Fibroblast of gingiva (primary cell): Measurements from ENCODE around the gene L3MBTL1.
"Not testable (repeated sequence)": the region's sequence is repeated elsewhere in the genome, so short reads cannot be mapped to it uniquely, and the experiment has no call there.

Experiments used
- DNase-seq: peaks from one replicate; pipeline ENCODE4 v3.0.0-alpha.2; 2011; ENCODE audit warnings: low read depth

L3MBTL1 gene

DNA sequence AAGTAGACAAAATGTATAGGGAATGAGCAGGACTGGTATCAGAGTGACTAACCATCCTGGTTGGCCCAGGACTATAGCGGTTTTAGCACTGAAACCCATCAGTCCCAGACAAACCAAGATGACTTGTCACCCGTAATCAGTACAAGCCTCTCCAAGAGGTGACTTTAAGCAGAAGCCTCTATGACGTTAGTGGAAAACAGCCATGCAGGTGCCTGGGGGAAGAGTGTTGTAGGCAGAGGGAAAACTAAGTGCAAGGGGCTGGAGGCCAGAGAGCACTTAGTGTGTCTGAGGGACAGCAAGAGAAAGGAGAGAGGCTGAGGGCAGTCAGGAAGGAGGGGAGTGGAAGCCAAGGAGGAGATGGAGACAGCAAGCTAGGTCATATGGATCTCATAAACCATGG lies 53.5 kb downstream of the L3MBTL1 start:
- no peak for DNase-seq

DNA sequence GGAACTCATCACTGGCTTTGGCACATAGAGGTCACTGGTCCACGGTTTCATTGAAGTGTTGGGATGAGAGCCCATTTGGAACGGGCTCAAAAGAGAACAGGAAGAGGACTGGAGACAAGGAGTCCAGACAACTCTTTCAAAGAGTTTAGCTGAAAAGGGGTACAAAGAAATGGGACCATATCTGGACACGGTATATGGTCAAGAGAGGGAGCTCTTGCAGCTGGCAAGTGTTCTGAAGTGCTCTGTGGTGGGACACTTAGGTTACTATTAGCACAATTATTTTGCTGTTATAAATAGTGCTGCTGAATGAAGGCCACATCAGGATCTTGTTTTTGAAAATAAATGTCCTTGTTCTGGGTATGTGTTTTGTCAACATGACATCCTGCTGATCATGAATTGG lies 55.9 kb downstream of the L3MBTL1 start:
- no peak for DNase-seq

DNA sequence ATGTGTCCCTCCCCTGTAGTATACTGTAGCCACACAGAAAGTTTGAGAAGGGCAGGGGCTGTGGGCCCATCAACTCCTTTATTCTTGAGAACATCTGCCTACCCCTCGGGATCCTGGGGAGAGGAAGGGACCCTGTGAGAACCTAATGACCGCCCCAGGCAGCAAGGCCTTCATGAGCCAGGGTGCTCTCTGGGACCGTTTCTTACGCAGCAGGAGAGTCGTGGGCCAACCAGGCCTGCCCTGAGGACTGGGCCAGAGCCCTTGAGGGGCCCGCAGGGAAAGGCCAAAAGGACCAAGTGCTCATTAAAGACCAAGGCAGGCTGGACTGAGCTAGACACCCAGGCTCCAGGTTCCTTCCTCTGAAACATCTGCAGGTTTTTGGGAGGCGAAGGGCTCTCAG lies 56.5 kb downstream of the L3MBTL1 start:
- no peak for DNase-seq

DNA sequence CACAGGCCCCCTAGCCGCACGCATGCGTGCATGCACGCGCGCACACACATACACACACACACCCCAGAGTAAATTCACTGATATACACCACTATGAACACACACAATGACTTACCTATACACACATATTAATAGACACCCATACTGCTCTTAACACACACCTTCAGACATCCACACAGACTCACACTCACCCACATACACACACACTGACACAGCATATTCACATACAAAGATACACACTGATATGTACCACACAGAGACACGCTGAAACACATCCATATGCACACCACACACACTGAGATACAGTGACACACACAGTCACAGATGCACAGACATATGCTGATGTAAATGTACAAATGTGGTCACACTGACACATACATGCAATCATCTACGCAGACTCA lies 57.0 kb downstream of the L3MBTL1 start:
- DNase-seq: no peak

DNA sequence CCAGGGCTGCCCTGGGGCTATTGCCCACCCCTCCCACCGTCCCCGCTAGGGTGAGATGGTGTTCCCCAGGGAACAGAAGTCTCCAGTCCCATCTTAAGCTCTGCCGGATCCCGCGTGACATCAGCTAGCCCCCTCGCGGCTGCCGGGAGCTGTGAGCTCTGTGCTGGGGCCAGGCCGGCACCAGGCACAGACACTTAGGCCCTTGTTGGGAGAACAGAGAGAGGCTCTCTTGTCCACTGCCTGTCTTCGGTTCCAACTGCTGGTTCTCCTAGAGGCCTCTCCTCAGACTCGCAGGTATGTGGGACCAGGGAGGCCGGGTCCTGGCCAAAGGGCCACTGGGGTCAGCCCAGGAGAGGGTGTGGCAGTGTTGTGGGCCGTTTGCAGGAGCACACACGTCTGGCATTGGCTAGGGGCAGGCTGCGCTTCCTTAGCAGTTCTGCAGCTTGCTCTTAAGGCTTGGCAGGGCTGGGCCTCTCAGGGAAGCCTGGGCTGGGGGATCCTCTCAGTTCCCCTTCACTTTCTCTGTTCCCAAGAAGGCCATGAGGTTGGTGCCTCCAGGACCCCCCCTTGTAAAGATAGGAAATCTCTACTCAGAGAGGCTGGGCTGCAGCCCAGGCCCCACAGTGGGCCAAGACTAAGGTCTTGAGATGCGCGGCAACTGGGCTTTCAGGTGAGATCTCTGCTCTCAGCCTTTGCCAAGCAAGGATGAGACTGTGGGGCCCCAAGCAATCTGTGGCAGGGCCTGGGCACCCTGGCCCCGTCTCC lies 57.7 kb downstream of the L3MBTL1 start:
- DNase-seq: no peak

DNA sequence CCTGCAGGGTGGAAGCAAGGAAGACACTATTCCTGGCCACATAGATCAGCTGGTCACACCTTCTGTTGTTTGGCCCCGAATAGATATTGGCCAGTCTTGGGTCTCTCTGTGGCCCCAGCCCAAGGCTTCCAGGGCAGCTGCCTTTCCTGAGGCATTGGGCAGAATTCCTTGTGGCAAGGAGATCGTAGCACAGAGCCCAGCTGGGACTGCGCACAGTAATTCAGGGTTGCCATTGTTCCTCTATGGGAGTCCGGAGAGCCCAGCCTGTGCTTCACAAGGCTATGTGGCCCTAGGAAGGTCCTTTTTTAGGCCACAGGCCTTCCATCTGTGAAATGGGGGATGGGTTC lies 58.2 kb downstream of the L3MBTL1 start:
- no peak for DNase-seq

DNA sequence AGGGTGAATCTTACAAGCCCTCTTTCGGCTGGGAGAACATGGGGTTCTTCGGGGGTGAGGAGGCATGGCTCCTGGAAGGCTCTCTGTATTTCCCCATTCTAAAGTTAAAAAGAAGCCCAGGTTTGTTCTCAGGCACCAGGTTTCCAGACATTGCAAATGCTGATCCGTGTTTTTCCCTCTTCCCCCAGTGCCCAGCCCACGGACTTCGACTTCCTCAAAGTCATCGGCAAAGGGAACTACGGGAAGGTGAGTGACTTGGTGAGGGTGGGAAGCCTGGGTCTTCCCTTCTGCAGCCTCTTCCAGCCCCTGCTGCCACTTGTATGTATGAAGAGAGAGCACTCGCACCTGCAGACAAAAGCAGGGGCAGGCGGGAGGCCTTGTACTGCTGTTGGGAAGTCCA lies 60.0 kb downstream of the L3MBTL1 start:
- no peak for DNase-seq

DNA sequence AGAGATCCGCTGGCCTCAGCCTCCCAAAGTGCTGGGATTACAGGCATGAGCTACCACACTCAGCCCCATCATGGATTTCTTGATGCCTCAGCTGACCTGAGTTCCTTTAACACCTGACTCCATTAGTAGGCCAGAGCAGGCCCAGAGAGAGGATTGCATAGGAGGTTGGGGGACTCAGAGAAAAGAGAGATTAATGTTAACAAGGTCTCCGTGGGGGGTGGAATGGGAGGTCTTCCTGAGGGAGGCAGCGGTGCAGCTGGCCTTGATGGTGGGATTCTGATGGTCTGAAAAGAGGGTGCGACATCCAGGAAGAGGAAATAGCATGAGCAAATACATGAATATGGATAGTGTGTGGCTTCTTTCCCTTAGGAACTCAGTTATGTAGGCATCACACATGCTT lies 61.2 kb downstream of the L3MBTL1 start:
- no peak for DNase-seq

DNA sequence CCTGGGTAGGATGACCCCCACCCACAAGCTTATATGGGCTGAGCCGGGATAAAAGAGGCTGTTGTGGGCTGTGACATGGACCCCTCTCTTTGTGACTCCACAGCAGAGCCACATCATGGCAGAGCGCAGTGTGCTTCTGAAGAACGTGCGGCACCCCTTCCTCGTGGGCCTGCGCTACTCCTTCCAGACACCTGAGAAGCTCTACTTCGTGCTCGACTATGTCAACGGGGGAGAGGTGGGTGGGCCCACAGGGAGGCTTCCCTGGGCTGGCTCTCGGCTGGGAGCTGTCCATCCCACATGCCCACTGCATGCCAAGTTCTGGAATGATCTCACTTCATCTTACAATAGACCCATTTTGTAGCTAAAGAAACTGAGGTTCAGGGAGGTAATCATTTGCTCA lies 61.8 kb downstream of the L3MBTL1 start:
- DNase-seq: no peak

DNA sequence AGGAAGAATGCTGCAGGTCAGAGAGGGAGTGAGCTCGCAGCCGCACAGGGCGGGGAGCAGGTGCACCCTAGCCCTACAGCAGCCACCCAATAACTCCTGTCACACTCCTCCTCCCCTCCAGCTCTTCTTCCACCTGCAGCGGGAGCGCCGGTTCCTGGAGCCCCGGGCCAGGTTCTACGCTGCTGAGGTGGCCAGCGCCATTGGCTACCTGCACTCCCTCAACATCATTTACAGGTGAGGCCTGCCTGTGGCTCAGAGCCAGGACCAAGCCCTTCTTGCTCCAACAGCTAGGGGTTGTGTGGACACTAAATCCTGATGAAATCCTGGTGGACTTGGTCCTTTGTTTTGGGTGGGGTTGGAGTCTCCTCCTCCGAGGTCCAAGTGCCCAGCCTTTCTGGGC lies 63.0 kb downstream of the L3MBTL1 start:
- DNase-seq: no peak

DNA sequence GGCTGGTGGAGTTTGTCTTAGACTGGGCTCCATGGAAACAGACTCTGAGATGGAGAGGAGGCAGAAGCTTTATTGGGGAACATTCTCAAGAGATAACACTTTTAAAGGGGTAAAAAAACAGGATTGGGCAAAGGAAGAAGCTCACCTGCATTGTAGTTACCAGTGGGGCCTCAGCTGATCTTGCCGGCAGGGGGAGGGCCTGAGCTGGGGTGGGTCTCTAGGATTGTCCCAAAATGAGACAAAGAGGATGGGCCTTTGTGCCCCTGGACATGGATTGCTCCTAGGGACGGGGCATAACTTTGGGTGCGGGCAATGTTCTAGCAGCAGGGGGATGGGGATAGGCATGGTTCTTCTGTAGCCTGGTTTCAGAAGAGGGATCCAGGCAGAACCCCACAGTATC lies 63.8 kb downstream of the L3MBTL1 start:
- no peak for DNase-seq

DNA sequence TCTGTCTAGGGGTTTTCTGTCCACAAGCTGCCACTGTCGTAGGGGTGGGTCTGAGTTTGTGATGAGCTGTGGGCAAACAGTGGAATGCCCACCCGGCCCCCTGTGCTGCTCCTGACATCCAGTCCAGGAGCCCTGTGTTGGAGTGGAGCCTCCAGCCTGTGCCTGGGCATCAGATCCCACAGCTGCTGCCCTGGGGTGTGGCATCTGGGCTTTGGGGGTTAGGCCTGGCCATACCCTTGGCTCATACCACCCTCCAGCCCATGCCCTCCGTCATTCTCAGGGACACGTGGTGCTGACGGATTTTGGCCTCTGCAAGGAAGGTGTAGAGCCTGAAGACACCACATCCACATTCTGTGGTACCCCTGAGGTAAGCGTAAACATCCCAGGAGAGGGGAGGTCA lies 64.3 kb downstream of the L3MBTL1 start:
- no peak for DNase-seq

DNA sequence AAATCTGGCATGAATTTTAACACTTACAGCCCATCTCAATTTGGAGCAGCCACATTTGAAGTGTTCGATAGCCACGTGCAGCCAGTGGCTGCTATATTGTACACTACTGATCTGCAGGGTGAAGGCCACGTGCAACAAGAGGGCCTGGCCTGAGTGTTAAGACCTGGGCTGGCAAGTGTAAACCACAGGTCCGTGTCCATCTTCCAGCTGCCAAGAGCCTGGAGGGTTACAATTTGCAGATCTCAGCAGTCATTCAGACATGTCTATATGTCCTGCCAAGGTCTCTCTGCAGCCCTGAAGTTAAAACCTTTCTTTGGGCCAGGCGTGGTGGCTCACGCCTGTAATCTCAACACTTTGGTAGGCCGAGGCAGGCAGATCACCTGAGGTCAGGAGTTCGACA lies 65.4 kb downstream of the L3MBTL1 start:
- DNase-seq: no peak

DNA sequence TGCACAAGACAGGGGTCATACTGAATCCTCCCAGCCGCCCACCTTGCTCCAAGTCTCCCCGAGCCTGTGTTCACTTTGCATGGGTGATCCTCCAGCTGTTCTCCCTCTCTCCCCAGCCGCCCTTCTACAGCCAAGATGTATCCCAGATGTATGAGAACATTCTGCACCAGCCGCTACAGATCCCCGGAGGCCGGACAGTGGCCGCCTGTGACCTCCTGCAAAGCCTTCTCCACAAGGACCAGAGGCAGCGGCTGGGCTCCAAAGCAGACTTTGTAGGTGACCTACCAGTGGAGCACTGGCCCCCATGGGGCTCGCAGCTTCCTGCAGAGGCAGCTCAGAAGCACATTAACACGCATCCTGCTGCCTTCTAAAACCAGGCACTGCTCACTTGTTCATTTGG lies 68.6 kb downstream of the L3MBTL1 start:
- no peak for DNase-seq

DNA sequence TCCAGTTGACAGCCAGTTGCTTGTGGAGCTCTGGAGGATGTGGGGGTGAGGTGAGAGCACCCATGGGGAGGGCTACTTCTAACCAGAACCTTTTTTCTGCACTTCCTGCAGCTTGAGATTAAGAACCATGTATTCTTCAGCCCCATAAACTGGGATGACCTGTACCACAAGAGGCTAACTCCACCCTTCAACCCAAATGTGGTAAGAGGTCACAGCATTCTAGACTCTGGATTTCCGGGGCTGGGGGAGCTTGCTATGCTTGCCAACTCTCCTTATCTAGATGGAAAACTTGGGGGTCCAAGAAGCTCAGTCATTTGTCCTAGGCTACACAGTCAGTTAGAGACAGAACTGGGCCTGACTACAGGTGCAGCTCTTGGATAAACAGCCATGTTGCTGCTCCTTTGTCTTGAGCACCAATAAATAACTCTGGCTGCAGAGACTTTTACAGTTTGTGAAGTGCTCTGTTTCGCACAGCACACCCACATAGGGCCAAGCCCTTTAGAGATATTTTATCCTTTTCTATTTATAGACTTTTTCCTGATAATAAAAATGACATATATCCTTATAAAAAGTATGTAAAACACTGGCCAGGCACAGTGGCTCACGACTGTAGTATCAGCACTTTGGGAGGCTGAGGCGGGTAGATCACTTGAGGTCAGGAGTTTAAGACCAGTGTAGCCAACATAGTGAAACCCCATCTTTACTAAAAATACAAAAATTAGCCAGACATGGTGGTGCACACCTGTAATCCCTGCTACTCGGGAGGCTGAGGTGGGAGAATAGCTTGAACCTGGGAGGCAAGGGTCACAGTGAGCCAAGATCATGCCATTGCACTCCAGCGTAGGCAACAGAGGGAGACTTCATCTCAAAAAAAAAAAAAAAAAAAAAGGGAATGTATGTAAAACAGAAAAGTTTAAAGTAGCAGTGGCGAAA lies 72.6 kb downstream of the L3MBTL1 start:
- no peak for DNase-seq

DNA sequence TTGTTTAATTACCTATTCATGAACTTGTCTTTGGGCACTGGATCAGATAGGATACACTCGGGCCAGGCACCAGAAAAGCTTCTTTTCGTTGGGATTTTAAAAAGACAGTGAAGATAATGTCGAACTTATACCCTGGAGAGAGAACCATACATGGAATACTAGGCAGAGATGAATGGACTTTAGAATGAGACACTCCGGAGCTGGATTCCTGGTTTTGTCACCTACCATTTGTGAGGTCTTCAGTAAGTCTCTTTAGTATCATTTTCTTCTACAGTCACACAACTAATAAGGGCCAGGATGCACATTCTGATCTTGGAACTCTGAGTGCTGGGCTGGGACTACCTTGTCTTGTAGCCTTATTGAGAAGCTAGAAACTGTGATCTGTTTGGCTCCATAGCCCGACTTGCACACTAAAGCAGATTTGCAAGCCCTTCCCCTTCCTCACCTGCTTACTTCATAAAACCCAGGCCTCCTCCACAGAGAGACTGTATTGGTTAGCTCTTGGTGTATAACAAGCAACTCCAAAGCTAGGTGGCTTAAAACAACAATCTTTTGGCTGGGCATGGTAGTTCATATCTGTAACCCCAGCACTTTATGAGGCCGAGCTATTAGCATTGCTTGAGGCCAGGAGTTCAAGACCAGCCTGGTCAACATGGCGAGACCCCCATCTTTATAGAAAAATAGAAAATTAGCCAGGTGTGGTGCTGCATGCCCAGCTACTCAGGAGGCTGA lies 75.8 kb downstream of the L3MBTL1 start:
- DNase-seq: no peak

DNA sequence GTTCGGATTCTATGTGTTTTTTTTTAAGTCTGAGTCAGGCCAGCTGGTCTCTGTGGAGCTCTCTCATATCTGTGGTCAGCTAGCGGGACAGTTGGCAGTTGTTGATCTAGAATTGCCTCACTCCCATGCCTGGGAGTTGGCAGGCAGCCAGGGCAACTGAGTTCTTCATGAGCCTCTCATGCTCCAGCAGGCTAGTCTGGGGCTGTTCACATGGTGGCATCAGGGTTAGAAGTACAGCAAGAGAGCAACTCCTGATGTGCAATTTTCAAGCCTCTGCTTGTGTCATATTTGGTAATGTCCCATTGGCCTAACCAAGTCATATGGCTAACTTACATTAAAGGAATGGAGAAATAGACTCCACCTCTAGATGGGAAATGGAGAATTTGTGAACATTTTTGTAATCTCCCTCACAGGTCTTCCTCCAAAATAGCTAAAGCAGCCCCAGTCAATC lies 76.5 kb downstream of the L3MBTL1 start:
- DNase-seq: peak; percentile 98

DNA sequence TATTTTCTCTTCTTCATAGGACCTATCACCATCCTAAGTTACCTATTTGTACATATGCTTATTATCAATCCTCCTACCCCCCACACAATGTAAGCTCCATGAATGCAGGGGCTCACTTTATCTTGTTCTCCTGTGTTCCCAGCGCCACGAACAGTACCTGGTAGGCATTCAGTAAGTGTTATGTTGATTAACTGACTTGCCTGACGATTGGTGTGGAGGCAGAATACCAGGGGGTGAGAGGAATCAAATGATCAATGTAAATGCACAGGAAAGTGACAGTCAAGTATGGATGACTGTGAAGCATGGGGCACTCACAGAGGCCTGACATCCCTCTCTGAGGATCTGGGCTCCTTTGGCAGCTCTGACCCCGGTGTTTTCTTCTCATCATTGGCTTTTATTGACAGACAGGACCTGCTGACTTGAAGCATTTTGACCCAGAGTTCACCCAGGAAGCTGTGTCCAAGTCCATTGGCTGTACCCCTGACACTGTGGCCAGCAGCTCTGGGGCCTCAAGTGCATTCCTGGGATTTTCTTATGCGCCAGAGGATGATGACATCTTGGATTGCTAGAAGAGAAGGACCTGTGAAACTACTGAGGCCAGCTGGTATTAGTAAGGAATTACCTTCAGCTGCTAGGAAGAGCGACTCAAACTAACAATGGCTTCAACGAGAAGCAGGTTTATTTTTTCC lies 77.1 kb downstream of the L3MBTL1 start:
- peak; percentile 67 for DNase-seq

DNA sequence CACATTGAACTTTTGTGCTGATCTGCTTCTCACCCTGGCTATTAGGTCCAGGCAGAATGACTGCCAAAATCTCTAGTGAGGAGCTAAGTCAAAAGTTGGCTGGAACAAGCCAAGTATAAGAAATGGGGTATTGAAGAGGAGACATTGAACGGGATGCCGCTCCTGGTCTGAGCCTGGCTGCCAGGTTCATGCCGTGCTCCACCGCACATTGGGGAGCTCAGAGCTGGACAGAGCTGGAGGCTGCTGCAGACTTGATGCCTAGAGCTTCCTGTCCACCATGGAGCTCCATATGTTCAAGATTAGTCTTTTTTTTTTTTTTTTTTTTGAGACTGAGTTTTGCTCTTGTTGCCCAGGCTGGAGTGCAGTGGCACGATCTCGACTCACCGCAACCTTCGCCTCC lies 79.1 kb downstream of the L3MBTL1 start:
- peak; percentile 31 for DNase-seq

DNA sequence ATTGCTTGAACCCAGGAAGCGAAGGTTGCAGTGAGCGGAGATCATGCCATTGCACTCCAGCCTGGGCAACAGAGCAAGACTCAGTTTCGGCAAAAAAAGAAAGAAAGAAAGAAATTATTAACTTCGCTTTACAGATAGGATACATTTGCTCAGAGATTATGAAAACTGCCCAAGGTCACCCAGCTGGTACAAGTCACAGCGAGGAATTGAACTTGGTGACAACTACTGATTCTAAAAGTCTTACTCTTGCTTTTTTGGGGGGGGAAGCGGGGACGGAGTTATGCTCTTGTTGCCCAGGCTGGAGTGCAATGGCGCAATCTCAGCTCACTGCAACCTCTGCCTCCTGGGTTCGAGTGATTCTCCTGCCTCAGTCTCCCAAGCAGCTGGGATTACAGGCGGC lies 81.0 kb downstream of the L3MBTL1 start:
- DNase-seq: not testable (repeated sequence)

DNA sequence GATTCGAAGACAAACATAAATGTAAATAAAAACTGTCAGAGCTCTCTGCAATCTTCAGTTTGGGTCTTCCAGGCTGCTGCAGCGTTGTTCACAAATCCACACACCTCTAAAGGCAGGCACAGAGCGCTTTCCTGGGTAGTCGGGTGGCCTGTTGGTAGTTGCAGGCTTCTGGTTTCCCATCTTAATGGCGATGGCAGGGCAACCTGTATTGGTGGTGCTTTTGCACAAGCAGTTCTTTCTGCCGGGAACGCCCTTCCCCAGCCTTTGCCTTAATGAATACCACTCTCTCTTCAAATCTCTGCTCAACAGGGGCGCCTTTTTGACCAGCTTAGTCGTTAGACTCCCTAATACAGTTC lies 82.5 kb downstream of the L3MBTL1 start:
- DNase-seq: no peak
